GM12878 (cell line): ENCODE measurements around the gene CTSF. TPM values are rescaled to one million over a fixed set of nuclear protein-coding genes. Genes with fewer than 3 reads are reported as not detected.

Source experiments
- ATAC-seq: fragments of 200-7000 bp; cut with Tn5 transposase; 3 replicates; pipeline ENCODE4 v1.9.1; 2020; ENCODE audit warnings: mild to moderate bottlenecking, moderate library complexity
- BruUV-seq: library from RNA; stranded (reverse); fragments of 400-500 nt; replicated peaks from 2 replicates; lab custom pipeline; 2021; lab: Mats Ljungman, UMichigan
- CTCF ChIA-PET: fragments of 300-600 bp; sonication (Branson Sonifier 250); formaldehyde crosslinking; extraction: SDS; loops from one replicate; lab custom pipeline; 2021; ENCODE audit warnings: inconsistent platforms; lab: Yijun Ruan, JAX
- POLR2A ChIA-PET: fragments of 350-600 bp; formaldehyde crosslinking; extraction: SDS; loops from one replicate; lab custom pipeline; 2021; ENCODE audit warnings: inconsistent platforms; lab: Charles Lee
- RAD21 ChIA-PET: fragments of 300-600 bp; sonication (Branson Sonifier 250); formaldehyde crosslinking; loops from one replicate; lab custom pipeline; 2023; ENCODE audit warnings: antibody characterized with exemption; ENCODE audit not compliant: unreplicated experiment; lab: Charles Lee
- SMC1A ChIA-PET: fragments of 300-600 bp; sonication (Branson Sonifier 250); formaldehyde crosslinking; loops from one replicate; lab custom pipeline; 2023; ENCODE audit not compliant: unreplicated experiment, uncharacterized antibody; lab: Charles Lee
- DNase-seq: peaks from one replicate; pipeline ENCODE4 v3.0.0-alpha.2; 2011; ENCODE audit warnings: low read depth, low spot score
- FAIRE-seq: peaks from 3 replicates; lab custom pipeline; 2011; peaks lifted over from hg19 to GRCh38; lab: Jason Lieb, UNC
- H2AFZ ChIP-seq: 2 replicates; pipeline ENCODE4 v1.6.0; 2011; ENCODE audit warnings: low read depth, low read length, control low read depth; ENCODE audit not compliant: control insufficient read depth
- H3K27ac ChIP-seq: 2 replicates; pipeline ENCODE4 v1.5.1; 2011; ENCODE audit warnings: control low read depth; ENCODE audit not compliant: control insufficient read depth, insufficient read depth
- H3K27me3 ChIP-seq, 2 experiments: replicated peaks in 1 of 2; 2 replicates each; pipeline versions ENCODE4 v1.6.0 to v1.6.1; 2011; ENCODE audit warnings: low read length in 1 of 2; ENCODE audit not compliant: control insufficient read depth in 2 of 2, insufficient read depth in 2 of 2
- H3K36me3 ChIP-seq, 2 experiments: 2 replicates each; pipeline ENCODE4 v1.5.1; 2011; ENCODE audit warnings: low read length in 1 of 2; ENCODE audit not compliant: control insufficient read depth in 2 of 2, insufficient read depth in 2 of 2
- H3K4me1 ChIP-seq: 2 replicates; pipeline ENCODE4 v1.6.1; 2011; ENCODE audit warnings: mild to moderate bottlenecking, low read length, moderate library complexity, mixed read lengths; ENCODE audit not compliant: control insufficient read depth, insufficient read depth
- H3K4me2 ChIP-seq: 2 replicates; pipeline ENCODE4 v1.6.0; 2011; ENCODE audit warnings: control low read depth; ENCODE audit not compliant: control insufficient read depth, insufficient read depth
- H3K4me3 ChIP-seq: fragments of 200-600 bp; sonication (generic); 2 replicates; pipeline ENCODE4 v1.5.1; 2016
- H3K79me2 ChIP-seq: 2 replicates; pipeline ENCODE4 v1.6.0; 2011; ENCODE audit warnings: low read length; ENCODE audit not compliant: control insufficient read depth, insufficient read depth
- H3K9ac ChIP-seq: 2 replicates; pipeline ENCODE4 v1.8.0; 2011; ENCODE audit warnings: low read length, control low read depth, mixed read lengths; ENCODE audit not compliant: control insufficient read depth, insufficient read depth
- H3K9me3 ChIP-seq: replicated peaks from 3 replicates; pipeline ENCODE4 v1.5.1; 2011; ENCODE audit warnings: mild to moderate bottlenecking, low read length; ENCODE audit not compliant: control insufficient read depth, insufficient read depth
- H4K20me1 ChIP-seq: 2 replicates; pipeline ENCODE4 v1.6.0; 2011; ENCODE audit not compliant: control insufficient read depth, insufficient read depth
- BACH1 ChIP-seq: fragments of 450-650 bp; IDR thresholded peaks from 2 replicates; pipeline ENCODE4 v1.6.1; 2017; ENCODE audit warnings: mild to moderate bottlenecking, borderline replicate concordance
- CEBPB ChIP-seq, 2 experiments: fragments of 150-350 bp in 1 of 2; IDR thresholded peaks; 2 replicates each; pipeline ENCODE4 v1.6.1; 2012 to 2014; ENCODE audit warnings: low read depth in 2 of 2, low read length in 2 of 2, borderline replicate concordance in 1 of 2, inconsistent platforms in 1 of 2
- RB1 ChIP-seq: fragments of 450-650 bp; formaldehyde crosslinking; IDR thresholded peaks from 2 replicates; pipeline ENCODE4 v1.6.1; 2017; ENCODE audit warnings: mild to moderate bottlenecking, borderline replicate concordance
- RBBP5 ChIP-seq: fragments of 200-600 bp; sonication (generic); conservative IDR thresholded peaks from 2 replicates; pipeline ENCODE4 v1.6.1; 2016
- RELA ChIP-seq: fragments of 450-650 bp; IDR thresholded peaks from 2 replicates; pipeline ENCODE4 v1.8.0; 2014; ENCODE audit warnings: borderline replicate concordance; ENCODE audit not compliant: partially characterized antibody
- SUPT20H ChIP-seq: IDR thresholded peaks from 2 replicates; pipeline ENCODE4 v1.6.1; 2011; ENCODE audit warnings: low read depth, mild to moderate bottlenecking, low read length, moderate library complexity, borderline replicate concordance; ENCODE audit not compliant: control insufficient read depth
- TARDBP ChIP-seq: IDR thresholded peaks from 2 replicates; pipeline ENCODE4 v1.6.1; 2016; ENCODE audit warnings: borderline replicate concordance
- ZZZ3 ChIP-seq: IDR thresholded peaks from 2 replicates; pipeline ENCODE4 v1.6.1; 2011; ENCODE audit warnings: low read depth; ENCODE audit not compliant: control insufficient read depth, insufficient read length
- WGBS: methylation state at CpG from one replicate; pipeline ENCODE4 v1.1.6; 2016; ENCODE audit warnings: low lambda C conversion rate; ENCODE audit not compliant: insufficient replicate concordance, insufficient coverage; ENCODE audit errors: missing lambda C conversion rate; 5-methylcytosine and 5-hydroxymethylcytosine counted together
- in situ Hi-C: fragments of 300-500 bp; cut with MboI; formaldehyde crosslinking; loops from 9 replicates; pipeline ENCODE4 v1.14.3; 2018; ENCODE audit warnings: mixed read lengths
- intact Hi-C: fragments of 100-400 bp; cut with micrococcal nuclease; formaldehyde crosslinking; loops from one replicate; pipeline ENCODE4 v1.14.2; 2022; ENCODE audit not compliant: unreplicated experiment
- polyA plus RNA-seq, 11 experiments: library from polyadenylated mRNA; depleted of rRNA in 4 of 11; unstranded in 6 of 11; stranded (reverse) in 5 of 11; fragments of >200 nt; fragmentation: Nextera tagmentation in 4 of 11; fragmentation: Illumina TruSeq in 1 of 11; extraction: Ambion mirVana in 4 of 11; extraction: Trizol in 1 of 11; gene quantifications; 1 replicate in 1 of 11; 2 replicates in 10 of 11; pipeline versions ENCODE4 v1.2.1 to v1.2.3, GENCODE V29; 2011 to 2016; ENCODE audit warnings: inconsistent platforms in 2 of 11, missing spikeins in 2 of 11, low read depth in 1 of 11
- total RNA-seq, 4 experiments: library from RNA; depleted of rRNA in 3 of 4; stranded (reverse); fragments of >200 nt in 3 of 4; fragmentation: Illumina TruSeq in 1 of 4; extraction: Trizol in 1 of 4; gene quantifications; 2 replicates each; pipeline versions ENCODE4 v1.2.1 to v1.2.3, GENCODE V29; 2013 to 2021
- TF ChIP-seq, protein P1 (sequence below): IDR thresholded peaks from 2 replicates; pipeline ENCODE4 v1.6.1; 2011; ENCODE audit warnings: borderline replicate concordance, low read depth, mild to moderate bottlenecking, moderate library complexity, low read length; ENCODE audit not compliant: insufficient read depth, poor library complexity, severe bottlenecking

The CTSF gene
- total and polyA plus RNA-seq, 10 of the 15 experiments (the other 5 are each of a cell fraction or from before 2014, with no cell fraction given) = 0.11 to 0.41 (median 0.26) TPM; not detected in 4

DNA sequence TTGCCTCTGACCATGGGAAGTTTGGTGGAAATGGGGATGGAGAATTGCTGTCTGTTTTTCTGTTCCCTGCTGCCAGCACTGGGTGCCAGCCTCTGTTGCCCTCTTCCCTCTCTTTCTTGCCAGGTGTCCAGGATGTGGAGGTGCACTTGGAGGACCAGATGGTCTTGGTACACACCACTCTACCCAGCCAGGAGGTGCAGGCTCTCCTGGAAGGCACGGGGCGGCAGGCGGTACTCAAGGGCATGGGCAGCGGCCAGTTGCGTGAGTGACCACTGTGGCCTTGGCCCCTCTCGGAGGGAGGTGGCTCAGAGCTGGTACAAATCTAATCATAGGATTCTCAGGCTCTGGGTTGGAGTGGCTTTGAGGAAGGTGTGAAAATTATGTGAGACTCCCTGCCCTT is 30.6 kb upstream of the CTSF start:
- DNase-seq (no peak), FAIRE-seq (no peak), ATAC-seq (no peak)
- Histone ChIP-seq H3K4me2 (no peak overlapping the region), H3K79me2 (peaks cover 13% of the 10 kb centered on the region), H3K27ac (no peak overlapping the region), H2AFZ (no peak overlapping the region), H3K9ac (no peak overlapping the region), H3K9me3 (no peaks in the 10 kb centered on the region), H3K36me3 (no peaks in the 10 kb centered on the region; a peak in 1 of 4 replicates), H3K4me1 (peaks cover 14% of the 10 kb centered on the region), H3K4me3 (no peak overlapping the region), H3K27me3 (no peaks in the 10 kb centered on the region), H4K20me1 (no peaks in the 10 kb centered on the region)
- ChIA-PET CTCF (interaction anchor here (1.1 kb wide), 1 partner anchor 14 kb away, joined by 3 read pairs; no protein-coding TSS in a partner anchor), POLR2A (interaction anchor here (0.6 to 1.2 kb wide), 3 partner anchors 11 to 966 kb away, joined by 3 to 4 read pairs (median 3); partner anchors contain the start of gene PELI3), RAD21 (no interaction called here), SMC1A (interaction anchor here (0.9 kb wide), 1 partner anchor 22 kb away, joined by 3 read pairs; no protein-coding TSS in a partner anchor)
- 96% methylated on average over 6 of the region's 6 CpGs for WGBS
- BruUV-seq = no TSS peak
- in situ Hi-C loops = no loop called here
- TF ChIP-seq RELA (no peak), TARDBP (no peak), RB1 (no peak), CEBPB (IDR thresholded peaks at IDR 0.05; ENCODE audit: borderline replicate concordance in 1 of 2, low read depth in 2 of 2, low read length in 2 of 2) (no peak), RBBP5 (no peak), ZZZ3 (no peak), BACH1 (no peak), SUPT20H (no peak)
- TF ChIP-seq, protein P1, sequence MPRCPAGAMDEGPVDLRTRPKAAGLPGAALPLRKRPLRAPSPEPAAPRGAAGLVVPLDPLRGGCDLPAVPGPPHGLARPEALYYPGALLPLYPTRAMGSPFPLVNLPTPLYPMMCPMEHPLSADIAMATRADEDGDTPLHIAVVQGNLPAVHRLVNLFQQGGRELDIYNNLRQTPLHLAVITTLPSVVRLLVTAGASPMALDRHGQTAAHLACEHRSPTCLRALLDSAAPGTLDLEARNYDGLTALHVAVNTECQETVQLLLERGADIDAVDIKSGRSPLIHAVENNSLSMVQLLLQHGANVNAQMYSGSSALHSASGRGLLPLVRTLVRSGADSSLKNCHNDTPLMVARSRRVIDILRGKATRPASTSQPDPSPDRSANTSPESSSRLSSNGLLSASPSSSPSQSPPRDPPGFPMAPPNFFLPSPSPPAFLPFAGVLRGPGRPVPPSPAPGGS = no peak
- intact Hi-C loops = no loop called here
